ENCODE results near the gene RPL13A.

The RPL13A gene

DNA sequence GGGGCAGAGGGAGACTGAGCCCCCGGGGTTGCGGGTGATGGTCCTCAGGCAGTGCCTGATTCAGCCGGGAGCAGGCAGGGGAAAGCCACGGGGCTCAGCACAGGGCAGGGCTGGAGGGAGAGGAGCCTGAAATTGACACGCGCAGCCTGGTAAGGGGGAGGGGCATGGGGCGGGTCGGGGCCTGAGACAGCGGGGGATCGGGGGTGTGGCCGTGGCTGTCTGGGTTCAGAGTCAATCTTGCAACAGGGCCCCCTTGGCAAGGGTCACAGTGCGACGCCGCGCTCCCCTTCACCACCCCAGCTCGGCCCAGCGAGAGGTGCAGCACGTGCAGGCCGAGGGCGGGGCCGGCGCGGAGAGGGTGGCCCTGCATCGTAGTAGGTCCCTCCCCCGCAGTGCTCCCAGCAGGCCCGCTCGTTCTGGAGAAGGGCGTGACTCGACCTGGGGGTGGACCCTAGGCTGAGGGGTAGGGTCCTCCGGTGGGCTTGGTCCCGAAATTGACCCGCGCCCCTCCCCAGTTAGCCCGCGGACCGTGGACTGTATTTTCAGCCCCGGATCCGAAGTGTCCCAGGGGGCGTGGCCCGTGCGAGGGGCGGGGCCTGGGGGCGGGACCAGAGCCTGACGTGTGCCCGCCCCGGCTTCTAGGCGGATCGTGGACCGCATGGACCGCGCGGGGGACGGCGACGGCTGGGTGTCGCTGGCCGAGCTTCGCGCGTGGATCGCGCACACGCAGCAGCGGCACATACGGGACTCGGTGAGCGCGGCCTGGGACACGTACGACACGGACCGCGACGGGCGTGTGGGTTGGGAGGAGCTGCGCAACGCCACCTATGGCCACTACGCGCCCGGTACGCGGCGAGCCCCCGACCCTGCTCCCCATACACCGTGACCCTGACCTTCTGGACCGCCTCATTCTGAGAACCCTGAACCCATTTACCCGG, 46.4 kb downstream of the RPL13A start:
- DNase-seq, result peak in 9 of 10 donors; percentile 65 to 95 (median 70)

DNA sequence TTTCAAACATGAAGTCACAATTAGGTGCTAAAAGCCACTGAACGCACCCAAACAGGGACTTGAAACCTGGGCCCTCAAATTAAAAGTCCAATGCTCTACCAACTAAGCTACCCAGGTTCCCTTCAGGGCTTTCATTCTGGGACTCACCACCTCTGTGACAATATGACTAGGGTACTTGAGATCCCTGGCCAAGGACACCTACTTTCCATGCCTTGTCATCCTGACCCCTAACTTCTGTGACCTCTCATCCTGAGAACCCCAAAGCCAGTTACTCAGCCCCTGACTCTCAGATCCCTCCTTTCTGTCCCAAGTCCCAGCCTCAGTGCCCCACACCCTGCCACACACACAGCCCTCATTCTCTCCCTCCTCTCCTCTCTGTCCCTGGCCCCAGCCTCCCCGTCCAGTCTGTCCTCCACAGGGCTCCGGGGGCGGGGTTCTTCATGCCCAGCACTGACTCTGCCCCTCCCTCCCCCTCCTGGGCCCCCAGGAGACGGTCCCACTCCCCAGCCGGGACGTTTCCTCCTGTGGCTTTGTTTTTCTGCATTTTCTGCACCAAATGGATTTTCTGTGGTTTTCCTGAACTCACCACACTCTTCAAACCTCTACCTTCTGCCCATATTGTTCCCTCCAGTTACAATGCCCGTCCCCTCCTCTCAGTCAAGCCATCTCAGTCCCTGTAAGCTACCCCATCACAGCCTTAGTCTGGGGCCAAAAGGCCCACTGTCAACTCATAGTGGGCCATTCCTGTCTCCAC, 47.4 kb downstream of the RPL13A start:
- no peak for DNase-seq
- intact Hi-C loops (cut with DNase I), result no loop called here

More for the DNA sequence above, 46.4 kb downstream of the RPL13A start:
- intact Hi-C loops (cut with DNase I), result no loop called here

- intact Hi-C loops (cut with DNase I), result no loop called here
- DNase-seq, result no peak
Measured at GRCh38 chr19:49536921-49537462, 49.6 kb downstream of the RPL13A start.

DNA sequence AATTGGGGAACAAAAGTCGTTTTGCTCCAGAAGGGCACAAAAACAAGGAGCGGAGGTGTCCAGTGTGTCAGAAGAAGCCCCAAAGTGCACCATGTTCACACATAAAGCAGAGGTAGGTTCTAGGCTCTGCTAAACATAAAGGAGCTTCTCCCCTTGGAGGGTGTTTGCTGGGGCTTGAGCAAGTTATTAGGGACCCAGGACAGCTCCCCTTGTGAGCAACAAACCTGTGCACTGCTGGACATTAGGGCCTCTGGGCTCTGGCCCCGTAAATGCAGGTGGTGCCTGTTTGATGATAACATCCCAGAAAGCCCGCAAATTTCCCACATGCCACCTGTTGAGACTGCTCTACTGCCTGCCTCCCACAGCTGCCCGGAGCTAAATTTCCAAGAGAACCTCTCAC, 51.2 kb downstream of the RPL13A start:
- intact Hi-C loops (cut with DNase I), result no loop called here
- DNase-seq, result no peak

DNA sequence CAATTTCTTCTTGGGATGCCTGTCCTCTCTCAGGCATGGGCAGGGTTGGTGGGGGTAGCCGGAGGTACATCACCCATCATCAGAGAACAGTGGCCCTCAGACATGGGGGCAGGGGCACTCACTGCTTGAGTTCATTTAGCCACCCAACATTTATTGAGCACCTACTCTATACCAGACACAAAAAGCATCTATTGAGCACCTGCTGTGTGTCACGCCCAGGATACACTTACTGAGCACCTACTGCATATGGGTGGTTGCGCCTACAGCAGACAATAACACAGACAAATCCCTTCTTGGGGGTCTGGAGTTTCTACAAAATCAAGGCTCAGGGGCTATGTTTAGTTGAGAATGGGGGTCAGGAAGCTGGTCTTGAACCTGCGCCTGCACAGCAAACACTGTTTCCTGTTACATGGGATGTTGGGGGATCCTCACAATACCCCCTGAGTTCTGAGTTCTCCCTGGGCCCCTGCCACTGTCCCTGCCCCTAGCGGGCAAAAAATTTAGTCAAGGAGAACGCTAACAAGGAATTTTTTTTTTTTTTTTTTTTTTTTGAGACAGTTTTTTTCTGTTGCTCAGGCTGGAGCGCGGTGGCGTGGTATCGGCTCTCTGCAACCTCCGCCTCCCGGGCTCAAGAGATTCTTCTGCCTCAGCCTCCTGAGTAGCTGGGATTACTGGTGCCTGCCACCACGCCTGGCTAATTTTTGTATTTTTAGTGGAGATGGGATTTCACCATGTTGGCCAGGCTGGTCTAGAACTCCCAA, 52.0 kb downstream of the RPL13A start:
- intact Hi-C loops (cut with DNase I), result no loop called here
- no peak for DNase-seq

All from posterior cingulate gyrus (tissue), 11 donors.